Measurements from ENCODE around the gene DCDC1.

DNA sequence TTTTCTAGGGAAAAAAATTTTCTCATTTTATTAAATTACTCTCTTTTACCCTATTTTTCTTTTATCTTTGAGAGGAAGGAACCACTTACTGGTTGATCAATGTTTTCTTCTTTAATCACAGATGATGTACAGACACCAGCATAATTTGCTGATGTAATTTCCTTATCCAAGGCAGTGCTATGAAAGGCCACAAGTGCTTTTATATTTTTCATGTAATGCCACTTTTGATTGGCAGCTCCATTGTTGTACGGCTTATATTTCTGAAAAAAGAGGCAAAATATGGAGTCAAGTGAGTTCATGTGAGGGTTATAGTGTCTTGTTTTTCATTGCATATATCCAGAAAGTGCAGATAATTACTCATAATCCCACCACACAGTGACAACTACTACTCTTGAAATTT is 460.7 kb downstream of the DCDC1 start:
- TF ChIP-seq, protein P1, sequence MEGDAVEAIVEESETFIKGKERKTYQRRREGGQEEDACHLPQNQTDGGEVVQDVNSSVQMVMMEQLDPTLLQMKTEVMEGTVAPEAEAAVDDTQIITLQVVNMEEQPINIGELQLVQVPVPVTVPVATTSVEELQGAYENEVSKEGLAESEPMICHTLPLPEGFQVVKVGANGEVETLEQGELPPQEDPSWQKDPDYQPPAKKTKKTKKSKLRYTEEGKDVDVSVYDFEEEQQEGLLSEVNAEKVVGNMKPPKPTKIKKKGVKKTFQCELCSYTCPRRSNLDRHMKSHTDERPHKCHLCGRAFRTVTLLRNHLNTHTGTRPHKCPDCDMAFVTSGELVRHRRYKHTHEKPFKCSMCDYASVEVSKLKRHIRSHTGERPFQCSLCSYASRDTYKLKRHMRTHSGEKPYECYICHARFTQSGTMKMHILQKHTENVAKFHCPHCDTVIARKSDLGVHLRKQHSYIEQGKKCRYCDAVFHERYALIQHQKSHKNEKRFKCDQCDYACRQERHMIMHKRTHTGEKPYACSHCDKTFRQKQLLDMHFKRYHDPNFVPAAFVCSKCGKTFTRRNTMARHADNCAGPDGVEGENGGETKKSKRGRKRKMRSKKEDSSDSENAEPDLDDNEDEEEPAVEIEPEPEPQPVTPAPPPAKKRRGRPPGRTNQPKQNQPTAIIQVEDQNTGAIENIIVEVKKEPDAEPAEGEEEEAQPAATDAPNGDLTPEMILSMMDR (IDR thresholded peaks at IDR 0.05 in 2 of 3, conservative IDR thresholded peaks at IDR 0.05 in 1 of 3; ENCODE audit: borderline replicate concordance in 1 of 3, insufficient read depth in 1 of 3, low read depth in 2 of 3, low read length in 2 of 3), result no peak
- no peak for TF ChIP-seq YY1 (IDR thresholded peaks at IDR 0.05; ENCODE audit: extremely low read depth, insufficient replicate concordance, low read depth, low read length)
- no peak for TF ChIP-seq MAX (IDR thresholded peaks at IDR 0.05)

Measured in HCT116 (cell line).